Mammary epithelial cell (primary cell): ENCODE measurements around the gene SMCO3.
"Not testable (repeated sequence)": the region's sequence is repeated elsewhere in the genome, so short reads cannot be mapped to it uniquely, and the experiment has no call there.

Source experiments
- EZH2 ChIP-seq: IDR thresholded peaks from 2 replicates; pipeline ENCODE4 v1.6.1; 2012; ENCODE audit warnings: low read length, inconsistent platforms, borderline replicate concordance
- TF ChIP-seq, protein P1 (sequence below), 2 donors: IDR thresholded peaks in 1 of 2; conservative IDR thresholded peaks in 1 of 2; 2 replicates each; pipeline ENCODE4 v1.5.1; 2011 to 2012; ENCODE audit warnings: inconsistent platforms in 2 of 2, low read length in 2 of 2, mild to moderate bottlenecking in 2 of 2, control low read depth in 1 of 2, low read depth in 1 of 2; ENCODE audit not compliant: insufficient read depth in 1 of 2; ENCODE audit errors: extremely low read depth in 1 of 2

DNA sequence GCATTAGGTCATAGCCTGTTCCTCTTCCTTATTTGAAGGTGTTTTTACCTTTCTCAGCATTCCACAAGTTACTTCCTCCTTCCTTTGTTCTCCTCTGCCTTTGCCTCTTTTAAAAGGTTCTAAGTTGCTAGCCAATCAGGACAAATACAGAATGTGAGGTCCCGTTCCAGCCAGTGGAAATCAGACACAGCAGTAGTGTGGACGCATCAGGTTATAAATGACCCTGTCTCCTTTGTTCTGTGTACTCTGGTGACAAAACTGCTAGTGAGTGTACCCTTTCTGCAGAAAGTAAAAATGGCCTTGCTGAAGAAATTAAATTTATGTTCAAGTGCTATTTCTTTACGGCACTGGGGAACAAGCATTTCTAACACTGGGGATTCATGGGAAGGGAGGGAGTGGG, 48.0 kb downstream of the SMCO3 start:
- TF ChIP-seq, protein P1, sequence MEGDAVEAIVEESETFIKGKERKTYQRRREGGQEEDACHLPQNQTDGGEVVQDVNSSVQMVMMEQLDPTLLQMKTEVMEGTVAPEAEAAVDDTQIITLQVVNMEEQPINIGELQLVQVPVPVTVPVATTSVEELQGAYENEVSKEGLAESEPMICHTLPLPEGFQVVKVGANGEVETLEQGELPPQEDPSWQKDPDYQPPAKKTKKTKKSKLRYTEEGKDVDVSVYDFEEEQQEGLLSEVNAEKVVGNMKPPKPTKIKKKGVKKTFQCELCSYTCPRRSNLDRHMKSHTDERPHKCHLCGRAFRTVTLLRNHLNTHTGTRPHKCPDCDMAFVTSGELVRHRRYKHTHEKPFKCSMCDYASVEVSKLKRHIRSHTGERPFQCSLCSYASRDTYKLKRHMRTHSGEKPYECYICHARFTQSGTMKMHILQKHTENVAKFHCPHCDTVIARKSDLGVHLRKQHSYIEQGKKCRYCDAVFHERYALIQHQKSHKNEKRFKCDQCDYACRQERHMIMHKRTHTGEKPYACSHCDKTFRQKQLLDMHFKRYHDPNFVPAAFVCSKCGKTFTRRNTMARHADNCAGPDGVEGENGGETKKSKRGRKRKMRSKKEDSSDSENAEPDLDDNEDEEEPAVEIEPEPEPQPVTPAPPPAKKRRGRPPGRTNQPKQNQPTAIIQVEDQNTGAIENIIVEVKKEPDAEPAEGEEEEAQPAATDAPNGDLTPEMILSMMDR (conservative IDR thresholded peaks at IDR 0.05 in 1 of 2, IDR thresholded peaks at IDR 0.05 in 1 of 2; ENCODE audit: extremely low read depth in 1 of 2, insufficient read depth in 1 of 2, low read depth in 1 of 2, low read length in 2 of 2): not testable (repeated sequence)
- TF ChIP-seq EZH2: not testable (repeated sequence)
